LoVo (cell line): ENCODE measurements around the gene CWC22.
"Not testable (repeated sequence)": the region's sequence is repeated elsewhere in the genome, so short reads cannot be mapped to it uniquely, and the experiment has no call there.

Source experiments
- DNase-seq: peaks from one replicate; pipeline ENCODE4 v3.0.0-alpha.2; 2016; ENCODE audit warnings: low spot score

The CWC22 gene

GRCh38 chr2:179950391-179950790, 56.7 kb downstream of the CWC22 start:
- DNase-seq: no peak

DNA sequence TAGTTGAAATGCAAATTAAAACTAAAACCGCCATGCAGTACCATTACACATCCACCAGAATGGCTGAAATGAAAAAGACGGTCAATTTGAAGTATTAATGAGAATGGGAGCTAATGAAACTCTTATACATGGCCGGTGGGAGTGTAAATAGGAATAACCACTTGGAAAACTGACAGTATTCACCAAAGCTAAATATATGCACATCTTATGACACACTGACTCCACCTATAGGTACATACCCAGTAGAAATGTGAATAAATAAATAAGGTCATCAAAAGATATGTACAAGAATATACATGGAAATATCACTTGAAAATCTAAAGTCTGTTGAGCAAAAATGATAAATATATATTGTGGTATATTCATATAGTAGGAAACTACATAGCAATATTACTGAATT, 57.7 kb downstream of the CWC22 start:
- no peak for DNase-seq

- no peak for DNase-seq
Observed at GRCh38 chr2:179948058-179948457, 59.0 kb downstream of the CWC22 start.

- DNase-seq: no peak
Observed at GRCh38 chr2:179946810-179947615, 60.1 kb downstream of the CWC22 start.

GRCh38 chr2:179946346-179946745, 60.8 kb downstream of the CWC22 start:
- DNase-seq: no peak

DNA sequence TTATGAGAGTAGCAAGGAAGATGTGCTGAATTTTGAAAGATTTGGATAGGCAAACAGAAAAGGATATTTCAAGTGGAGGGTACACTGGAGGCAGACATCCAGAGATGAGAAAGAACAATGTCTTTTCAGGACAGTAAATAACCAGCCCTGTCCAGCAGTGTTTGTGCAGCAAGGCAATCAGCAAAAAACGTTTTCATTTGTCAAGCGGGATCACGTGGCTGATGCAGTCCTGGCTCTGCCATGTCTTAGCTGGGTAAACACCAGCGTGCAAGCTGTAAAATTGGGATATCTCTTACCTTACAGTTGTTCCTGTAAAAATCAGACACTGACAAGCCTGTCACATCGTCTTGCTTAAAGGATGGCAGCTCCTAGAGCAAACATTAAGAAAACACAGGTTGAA, 67.8 kb downstream of the CWC22 start:
- DNase-seq: no peak

GRCh38 chr2:179938026-179938425, 69.1 kb downstream of the CWC22 start:
- DNase-seq: no peak

DNA sequence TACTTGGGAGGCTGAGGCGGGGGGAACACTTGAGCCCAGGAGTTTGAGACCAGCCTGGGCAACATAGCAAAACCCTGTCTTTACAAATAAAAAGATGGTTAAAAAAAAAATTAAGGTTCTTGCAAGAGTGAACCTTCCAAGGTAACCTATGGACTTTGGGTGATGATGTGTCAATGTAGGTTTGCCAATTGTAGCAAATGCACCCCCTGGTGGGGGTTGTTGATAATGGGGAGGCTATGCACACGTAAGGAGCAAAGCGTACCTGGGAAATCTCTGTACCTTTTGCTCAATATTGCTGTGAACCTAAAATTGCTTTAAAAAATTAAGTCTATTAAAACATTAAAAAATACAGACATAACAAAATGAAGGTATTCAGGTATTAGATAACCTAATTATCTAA, 70.4 kb downstream of the CWC22 start:
- DNase-seq: peak; percentile 25

- no peak for DNase-seq
Observed at GRCh38 chr2:179936141-179936540, 71.0 kb downstream of the CWC22 start.

- no peak for DNase-seq
Observed at GRCh38 chr2:179932786-179933185, 74.3 kb downstream of the CWC22 start.

DNA sequence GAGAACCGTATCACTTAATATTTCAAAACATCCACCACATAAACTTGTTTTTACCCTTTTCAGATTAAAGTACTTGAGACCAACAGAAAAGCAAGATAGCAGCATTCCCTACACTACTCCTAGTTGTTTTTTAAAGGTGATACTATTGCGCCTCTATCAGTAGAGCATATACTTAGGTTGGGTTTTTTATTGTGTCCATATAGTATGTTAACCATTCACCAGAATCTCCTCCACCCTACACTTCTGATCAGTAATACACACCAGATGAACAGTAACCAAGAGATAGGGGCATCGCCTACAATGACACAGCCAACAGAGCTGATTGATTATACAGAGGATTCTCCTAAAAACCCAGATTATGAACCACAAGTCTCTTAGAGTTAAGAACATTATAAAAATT, 75.6 kb downstream of the CWC22 start:
- no peak for DNase-seq

- not testable (repeated sequence) for DNase-seq
Observed at GRCh38 chr2:179929997-179930396, 77.1 kb downstream of the CWC22 start.

GRCh38 chr2:179927041-179927440, 80.1 kb downstream of the CWC22 start:
- no peak for DNase-seq

- no peak for DNase-seq
Observed at GRCh38 chr2:179925713-179926112, 81.4 kb downstream of the CWC22 start.

DNA sequence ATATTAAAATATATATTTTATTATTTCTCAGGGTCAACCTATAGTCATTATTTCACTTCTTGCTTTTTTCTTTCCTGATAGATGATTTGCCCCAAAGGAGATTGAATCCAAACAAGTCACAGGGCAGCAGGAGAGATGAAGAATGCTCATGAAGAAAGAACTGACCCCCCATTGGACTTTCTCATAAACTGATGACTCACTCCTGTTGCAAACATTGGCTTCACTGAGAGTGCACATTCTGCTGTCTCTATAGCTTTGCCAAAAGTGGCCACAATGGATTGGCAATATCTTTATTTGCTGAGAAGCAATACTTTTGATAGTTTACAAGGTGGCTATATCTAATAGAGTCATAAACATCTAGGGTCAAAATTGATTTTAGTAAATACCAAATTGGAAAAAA, 89.8 kb downstream of the CWC22 start:
- DNase-seq: peak; percentile 2

- no peak for DNase-seq
Observed at GRCh38 chr2:179915395-179915992, 91.6 kb downstream of the CWC22 start.

DNA sequence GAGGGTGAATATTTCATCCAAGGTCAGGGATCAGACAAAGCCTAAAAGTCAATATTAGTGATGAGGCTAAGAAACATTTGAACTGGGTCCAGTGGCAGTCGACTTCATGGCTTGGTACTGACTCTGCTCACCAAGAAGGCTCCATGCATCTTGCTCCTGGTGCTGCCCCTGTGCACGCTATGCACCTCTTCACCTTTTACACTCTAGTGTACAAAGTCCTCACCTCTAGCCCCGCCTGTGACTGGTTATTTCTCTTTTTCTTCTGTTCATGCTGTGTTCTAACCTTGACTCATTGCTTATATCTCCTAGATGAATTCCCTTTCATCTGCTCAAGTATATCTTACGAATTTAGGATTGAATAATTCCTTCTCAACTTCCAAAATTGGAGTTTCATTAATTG, 93.3 kb downstream of the CWC22 start:
- DNase-seq: no peak

DNA sequence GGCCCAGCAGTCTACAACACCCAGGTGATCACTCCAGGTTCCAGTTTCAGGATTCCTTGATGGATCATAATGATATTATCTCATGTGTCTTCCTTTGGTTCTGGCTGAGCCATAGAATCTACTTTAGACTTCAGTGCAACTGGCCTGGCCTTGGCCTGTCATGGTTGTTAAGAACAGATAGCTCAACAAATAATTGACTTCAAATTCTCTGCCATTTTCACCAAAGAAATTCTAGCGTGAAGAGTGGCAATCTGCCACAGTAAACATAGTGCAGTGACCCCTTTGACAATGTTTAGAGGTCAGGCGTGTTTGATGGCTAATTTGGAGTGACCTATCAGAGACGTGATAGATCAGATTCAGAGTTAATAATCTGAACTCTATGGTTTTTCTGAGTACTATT, 95.5 kb downstream of the CWC22 start:
- DNase-seq: no peak

DNA sequence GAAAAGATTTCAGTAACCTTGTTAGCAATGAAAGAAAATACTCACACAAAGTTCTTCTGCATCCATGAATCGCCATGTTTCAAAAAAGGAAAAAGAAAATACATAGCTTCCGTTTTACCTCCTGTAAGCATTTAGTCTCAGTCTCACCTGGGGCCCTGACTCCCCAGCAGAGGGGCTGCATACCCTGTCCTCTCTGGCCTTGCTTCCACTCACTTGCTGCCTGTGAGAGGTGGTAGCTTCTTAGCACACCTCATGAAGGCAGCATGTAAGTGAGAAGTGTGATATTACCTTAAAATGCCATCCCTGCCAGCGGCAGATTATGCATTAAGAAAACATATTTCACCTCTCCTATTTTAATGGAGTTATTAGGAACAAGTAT, 96.4 kb downstream of the CWC22 start:
- DNase-seq: no peak

DNA sequence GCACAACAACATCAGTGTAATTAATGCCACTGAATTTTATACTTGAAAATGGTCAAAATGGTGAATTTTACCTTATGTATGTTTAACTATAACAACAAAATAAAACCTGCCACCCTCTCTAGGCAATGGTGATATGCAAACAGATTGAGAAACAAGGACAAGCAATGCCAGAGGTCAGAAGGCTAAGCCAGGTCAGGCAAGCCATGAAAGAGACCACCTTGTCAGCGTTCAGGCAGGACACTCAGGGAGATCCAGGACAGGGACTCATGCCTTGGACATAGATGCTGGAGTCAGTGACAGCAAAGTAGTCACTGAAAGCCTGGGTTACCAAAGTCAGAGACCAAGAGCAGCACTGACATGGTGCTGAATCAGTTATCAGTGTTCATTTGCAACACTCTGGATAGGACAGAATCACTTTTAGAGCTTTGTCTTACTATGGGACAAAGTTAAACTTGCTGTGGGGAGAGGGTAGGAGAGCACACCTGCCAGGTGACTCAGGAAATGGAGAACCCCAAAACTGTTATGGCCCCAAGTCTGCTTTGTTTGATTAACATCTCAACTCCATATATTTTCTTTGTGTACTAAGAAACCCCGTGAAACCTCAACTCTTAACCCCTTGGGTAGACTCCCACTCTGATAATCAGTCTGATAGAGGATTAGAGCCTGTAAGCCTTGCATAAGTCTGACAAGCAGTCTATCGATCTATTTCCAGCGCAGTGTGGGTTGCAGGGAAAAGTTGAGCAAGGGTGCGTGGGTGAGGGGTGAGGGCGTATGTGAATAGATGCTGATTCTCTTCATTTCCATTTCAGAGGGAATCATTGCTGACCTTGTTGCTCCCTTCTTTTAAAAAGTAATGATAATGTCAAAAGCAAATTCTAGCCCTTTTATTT, 97.0 kb downstream of the CWC22 start:
- no peak for DNase-seq

DNA sequence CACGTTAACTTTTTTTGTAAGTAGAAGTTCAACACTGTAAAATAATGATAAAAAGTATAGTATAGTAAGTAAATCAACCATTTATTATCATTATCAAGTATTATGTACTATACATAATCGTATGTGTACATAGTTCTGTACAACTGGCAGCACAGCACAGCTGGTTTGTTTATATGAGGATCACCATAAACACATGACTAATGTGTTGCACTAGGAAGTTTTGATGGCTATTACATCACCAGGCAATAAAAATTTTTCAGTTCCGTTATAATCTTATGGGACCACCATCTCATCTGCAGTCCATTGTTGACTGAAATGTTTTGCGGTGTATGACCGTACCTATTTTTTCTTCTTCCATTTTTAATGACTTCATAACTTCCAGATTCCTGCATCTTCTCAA, 106.4 kb downstream of the CWC22 start:
- no peak for DNase-seq

- no peak for DNase-seq
Observed at GRCh38 chr2:179899666-179900065, 107.4 kb downstream of the CWC22 start.

- DNase-seq: peak; percentile 29
Observed at GRCh38 chr2:179898873-179899272, 108.2 kb downstream of the CWC22 start.
